GM12878 (cell line): ENCODE measurements around the gene TMEM132D.

ENCODE experiments used
- ATF3 ChIP-seq: IDR thresholded peaks from 2 replicates; pipeline ENCODE4 v1.6.1; 2011; ENCODE audit warnings: low read depth, mild to moderate bottlenecking, low read length, moderate library complexity, borderline replicate concordance; ENCODE audit errors: extremely low read depth
- CEBPZ ChIP-seq: fragments of 150-350 bp; IDR thresholded peaks from 2 replicates; pipeline ENCODE4 v1.6.1; 2016; ENCODE audit warnings: low read depth, low read length
- CHD2 ChIP-seq: IDR thresholded peaks from 2 replicates; pipeline ENCODE4 v1.6.1; 2011; ENCODE audit warnings: low read depth, low read length, improper control_type of control experiment, borderline replicate concordance
- HDAC6 ChIP-seq: fragments of 200-600 bp; sonication (generic); IDR thresholded peaks from one replicate; pipeline ENCODE4 v1.8.0; 2017; ENCODE audit warnings: antibody characterized with exemption; ENCODE audit not compliant: unreplicated experiment
- HDGF ChIP-seq: fragments of 450-650 bp; IDR thresholded peaks from 2 replicates; pipeline ENCODE4 v1.6.1; 2016; ENCODE audit warnings: antibody characterized with exemption
- IRF3 ChIP-seq: fragments of 450-650 bp; IDR thresholded peaks from 2 replicates; pipeline ENCODE4 v1.6.1; 2014; ENCODE audit warnings: mild to moderate bottlenecking
- MAX ChIP-seq: IDR thresholded peaks from 2 replicates; pipeline ENCODE4 v1.6.1; 2012; ENCODE audit warnings: low read depth, low read length, improper control_type of control experiment
- POLR2A ChIP-seq: IDR thresholded peaks from 2 replicates; pipeline ENCODE4 v1.6.1; 2011; ENCODE audit warnings: low read depth, mild to moderate bottlenecking, low read length
- POLR2AphosphoS5 ChIP-seq: IDR thresholded peaks from 2 replicates; pipeline ENCODE4 v1.6.1; 2011; ENCODE audit warnings: mild to moderate bottlenecking, low read length, inconsistent platforms
- RELA ChIP-seq: fragments of 450-650 bp; IDR thresholded peaks from 2 replicates; pipeline ENCODE4 v1.8.0; 2014; ENCODE audit warnings: borderline replicate concordance; ENCODE audit not compliant: partially characterized antibody
- TBL1XR1 ChIP-seq: IDR thresholded peaks from 2 replicates; pipeline ENCODE4 v1.6.1; 2012; ENCODE audit warnings: low read depth, low read length, improper control_type of control experiment
- YBX1 ChIP-seq: fragments of 450-650 bp; IDR thresholded peaks from 2 replicates; pipeline ENCODE4 v1.6.1; 2016; ENCODE audit warnings: antibody characterized with exemption
- TF ChIP-seq, protein P1 (sequence below): fragments of 450-650 bp; IDR thresholded peaks from 2 replicates; pipeline ENCODE4 v1.6.1; 2018; ENCODE audit warnings: borderline replicate concordance, mild to moderate bottlenecking; ENCODE audit not compliant: partially characterized antibody

DNA sequence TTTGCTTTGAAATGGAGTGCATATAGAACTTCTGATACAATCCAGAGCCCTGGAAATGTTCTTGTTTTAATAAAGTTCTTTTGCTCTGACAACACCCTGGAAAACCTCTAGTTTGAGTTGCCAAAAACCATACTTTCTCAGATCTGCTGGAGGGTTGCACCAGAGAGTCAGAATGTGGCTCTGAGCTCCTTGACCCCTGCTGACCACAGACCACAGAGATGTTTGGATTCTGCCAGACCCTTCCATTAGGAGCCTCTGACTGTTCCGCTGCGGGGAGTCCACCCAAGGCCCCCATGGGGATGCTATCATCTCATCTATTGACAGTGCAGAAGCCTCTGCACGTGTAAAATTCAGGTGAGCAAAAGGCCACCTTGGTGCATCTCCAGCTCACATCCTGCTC is 718.0 kb downstream of the TMEM132D start:
- TF ChIP-seq RELA (no peak), CHD2 (no peak), ATF3 (no peak), TBL1XR1 (no peak), POLR2A (no peak), HDGF (no peak), HDAC6 (no peak), YBX1 (no peak), IRF3 (no peak), POLR2AphosphoS5 (no peak), MAX (no peak), CEBPZ (no peak)
- TF ChIP-seq, protein P1, sequence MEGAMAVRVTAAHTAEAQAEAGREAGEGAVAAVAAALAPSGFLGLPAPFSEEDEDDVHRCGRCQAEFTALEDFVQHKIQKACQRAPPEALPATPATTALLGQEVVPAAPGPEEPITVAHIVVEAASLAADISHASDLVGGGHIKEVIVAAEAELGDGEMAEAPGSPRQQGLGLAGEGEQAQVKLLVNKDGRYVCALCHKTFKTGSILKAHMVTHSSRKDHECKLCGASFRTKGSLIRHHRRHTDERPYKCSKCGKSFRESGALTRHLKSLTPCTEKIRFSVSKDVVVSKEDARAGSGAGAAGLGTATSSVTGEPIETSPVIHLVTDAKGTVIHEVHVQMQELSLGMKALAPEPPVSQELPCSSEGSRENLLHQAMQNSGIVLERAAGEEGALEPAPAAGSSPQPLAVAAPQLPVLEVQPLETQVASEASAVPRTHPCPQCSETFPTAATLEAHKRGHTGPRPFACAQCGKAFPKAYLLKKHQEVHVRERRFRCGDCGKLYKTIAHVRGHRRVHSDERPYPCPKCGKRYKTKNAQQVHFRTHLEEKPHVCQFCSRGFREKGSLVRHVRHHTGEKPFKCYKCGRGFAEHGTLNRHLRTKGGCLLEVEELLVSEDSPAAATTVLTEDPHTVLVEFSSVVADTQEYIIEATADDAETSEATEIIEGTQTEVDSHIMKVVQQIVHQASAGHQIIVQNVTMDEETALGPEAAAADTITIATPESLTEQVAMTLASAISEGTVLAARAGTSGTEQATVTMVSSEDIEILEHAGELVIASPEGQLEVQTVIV, result no peak
